NCI-H1417 (cell line): ENCODE measurements around the gene REG1B.
"Not testable (repeated sequence)": the region's sequence is repeated elsewhere in the genome, so short reads cannot be mapped to it uniquely, and the experiment has no call there.

Experiments
- DNase-seq, 3 experiments: peaks; one replicate each; lab custom pipeline; 2025; lab: John Stamatoyannopoulos, UW

Gene REG1B

DNA sequence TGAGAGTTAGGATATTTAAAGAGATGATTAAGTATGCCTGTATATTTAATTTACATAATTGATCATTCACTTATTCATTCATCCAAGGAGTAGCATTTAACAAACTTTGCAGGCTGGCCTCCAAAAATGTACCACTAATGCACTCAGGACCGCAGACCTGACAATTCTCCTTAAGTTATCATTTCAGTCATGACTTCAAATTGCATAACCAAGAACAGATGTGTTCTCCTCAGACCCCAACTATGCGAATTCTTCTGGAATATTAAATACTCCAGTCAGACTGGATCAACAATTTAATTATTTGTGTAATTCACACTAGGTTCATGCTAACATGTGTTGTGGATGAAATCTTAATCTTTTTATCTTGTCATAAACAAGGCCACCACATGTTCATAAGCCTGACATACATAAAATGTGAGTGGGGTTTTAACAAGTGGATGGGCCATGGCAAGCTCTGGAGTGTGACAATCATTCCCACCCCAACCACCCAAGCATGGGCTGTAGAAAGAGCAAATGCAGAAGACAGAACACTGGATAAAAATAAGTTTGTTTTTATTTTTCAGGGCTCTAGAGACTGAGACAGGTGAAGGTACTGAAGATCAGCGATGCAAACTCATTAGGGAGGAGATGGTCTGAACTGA, 3.2 kb downstream of the REG1B start:
- DNase-seq = no peak

DNA sequence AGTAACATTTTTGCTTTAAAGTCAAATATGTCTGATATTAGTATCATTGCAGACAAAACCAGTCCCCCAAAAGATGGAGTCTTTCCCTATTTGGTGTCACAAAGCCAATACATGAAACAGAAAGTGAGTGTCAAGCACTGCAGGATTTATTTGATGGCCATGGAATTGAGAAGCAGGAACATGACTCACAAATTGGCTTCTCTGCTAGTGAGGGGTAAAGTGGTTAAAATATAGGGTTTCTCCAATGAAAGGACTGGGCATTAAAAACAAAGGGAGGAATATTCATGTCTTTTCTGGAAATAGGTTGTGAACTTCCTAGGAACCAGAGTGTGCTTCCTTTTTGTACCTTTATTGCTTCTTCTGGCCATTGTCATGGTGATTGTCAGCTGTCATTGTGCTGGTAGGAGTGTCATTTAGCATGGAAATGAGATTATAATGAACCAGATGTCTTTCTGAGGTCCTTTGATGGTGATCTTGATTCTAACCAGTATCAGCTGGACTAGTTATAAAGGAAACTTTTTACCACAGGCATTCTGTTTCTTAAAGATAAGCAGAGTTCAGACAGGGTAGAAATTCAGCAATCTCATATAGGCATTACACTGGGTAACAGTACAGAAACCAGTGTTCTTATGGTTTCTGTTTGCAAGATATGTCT, 4.1 kb downstream of the REG1B start:
- no peak for DNase-seq

DNA sequence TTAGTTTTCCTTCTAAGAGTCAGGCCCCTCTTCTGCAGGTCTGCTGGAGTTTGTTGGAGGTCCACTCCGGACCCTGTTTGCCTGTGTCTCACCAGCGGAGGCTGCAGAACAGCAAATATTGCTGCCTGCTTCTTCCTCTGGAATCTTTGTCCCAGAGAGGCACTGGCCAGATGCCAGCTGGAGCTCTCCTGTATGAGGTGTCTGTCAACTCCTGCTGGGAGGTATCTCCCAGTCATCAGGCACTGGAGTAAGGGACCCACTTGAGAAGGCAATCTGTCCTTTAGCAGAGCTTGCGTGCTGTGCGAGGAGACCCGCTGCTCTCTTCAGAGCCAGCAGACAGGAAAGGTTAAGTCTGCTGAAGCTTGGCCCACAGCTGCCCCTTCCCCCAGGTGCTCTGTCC, 4.8 kb downstream of the REG1B start:
- DNase-seq = peak in 2 of 3 experiments; percentile 0

DNA sequence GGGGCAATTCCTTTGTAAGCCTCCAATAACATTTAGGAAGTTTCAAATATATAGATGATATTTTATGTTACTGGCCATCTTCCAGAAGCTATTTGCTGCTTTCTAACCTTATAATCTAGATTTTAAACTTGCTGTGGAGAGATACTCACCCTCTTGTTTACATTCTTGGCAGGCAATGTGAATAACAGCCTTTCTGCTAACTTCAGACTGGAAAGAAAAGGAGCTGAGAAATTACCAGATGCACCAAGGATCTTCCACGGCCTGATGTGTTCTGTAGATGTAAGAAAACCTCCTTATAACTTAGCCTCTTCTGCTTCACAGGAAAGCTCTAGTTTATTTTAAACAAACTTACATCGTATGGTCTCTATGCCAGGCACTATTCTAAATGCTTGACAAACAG, 16.7 kb downstream of the REG1B start:
- no peak for DNase-seq

DNA sequence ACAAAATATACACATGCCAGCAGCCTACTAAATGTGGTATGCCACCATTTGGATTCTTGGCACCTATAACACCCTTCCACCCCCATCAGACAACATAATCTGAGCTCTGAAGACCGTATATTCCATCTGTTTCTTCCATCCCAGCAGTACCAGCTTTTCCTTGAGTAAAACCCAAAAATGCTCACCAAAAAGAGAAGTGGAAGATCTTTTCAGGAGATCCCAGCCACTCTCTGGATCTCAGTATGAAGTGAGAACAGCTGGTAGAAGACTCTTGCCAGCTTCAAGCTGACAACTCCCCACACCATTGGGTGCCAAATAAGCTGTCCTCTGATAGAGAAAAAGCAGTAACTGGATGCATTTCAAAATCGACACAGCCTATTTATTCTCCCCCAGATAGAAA, 22.6 kb downstream of the REG1B start:
- DNase-seq = no peak

DNA sequence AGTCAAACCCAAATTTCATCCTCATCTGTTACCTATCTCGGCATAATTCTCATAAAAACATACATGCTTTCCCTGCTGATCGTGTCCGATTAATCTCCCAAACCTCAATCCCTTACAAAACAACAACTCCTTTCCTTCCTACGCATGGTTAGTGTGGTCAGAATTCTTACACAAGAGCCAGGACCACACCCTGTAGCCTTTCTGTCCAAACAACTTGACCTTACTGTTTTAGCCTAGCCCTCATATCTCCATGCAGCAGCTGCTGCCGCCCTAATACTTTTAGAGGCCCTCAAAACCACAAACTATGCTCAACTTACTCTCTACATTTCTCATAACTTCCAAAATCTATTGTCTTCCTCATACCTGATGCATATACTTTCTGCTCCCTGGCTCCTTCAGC, 33.0 kb downstream of the REG1B start:
- not testable (repeated sequence) for DNase-seq

DNA sequence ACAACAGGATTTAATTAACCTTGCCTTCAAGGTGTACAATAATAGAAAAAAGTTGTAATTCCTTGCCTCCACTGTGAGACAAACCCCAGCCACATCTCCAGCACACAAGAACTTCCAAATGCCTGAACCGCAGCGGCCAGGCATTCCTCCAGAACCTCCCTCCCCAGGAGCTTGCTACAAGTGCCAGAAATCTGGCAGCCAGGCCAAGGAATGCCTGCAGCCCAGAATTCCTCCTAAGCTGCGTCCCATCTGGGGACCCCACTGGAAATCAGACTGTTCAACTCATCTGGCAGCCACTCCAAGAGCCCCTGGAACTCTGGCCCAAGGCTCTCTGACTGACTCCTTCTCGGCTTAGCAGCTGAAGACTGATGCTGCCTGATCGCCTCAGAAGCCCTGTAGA, 34.3 kb downstream of the REG1B start:
- not testable (repeated sequence) for DNase-seq

DNA sequence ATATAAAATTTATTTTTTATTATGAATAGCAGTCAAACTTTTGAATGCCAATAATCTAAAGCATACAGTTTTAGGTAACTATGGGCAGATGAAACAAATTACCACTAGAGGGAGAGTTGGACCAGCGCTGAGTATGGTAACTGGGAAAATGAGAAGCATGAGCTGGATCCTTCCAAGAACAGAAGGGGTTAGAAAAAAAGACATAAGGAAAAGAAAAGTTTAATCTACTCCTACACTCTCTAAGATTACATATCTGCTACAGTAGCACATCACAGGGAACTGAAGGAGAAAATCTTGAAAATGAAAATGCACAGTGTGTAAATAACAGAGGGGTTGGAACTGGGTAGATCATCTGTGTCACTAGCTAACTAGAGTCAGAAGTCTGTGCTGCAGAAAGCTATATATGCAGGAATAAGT, 46.8 kb downstream of the REG1B start:
- peak in 2 of 3 experiments; percentile 2 to 31 for DNase-seq

DNA sequence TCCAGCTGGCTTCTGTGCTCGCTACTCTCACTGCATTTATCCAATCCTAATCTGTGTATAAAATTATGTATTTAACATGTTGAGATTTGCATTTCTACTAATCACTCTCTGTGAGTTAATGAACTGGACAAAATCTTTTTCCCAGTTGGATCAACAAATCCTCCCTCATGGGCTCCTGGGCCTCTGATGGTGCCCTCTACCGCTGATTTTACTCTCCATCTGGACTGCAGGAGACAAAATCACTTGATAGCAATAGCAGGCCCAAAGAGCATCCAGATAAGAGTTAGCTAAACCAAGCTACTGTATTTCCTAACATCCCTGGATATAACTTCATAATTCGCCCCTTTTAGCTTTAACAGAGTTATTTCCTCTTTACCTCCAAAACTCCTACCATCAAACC, 47.8 kb downstream of the REG1B start:
- no peak for DNase-seq
